ENCODE results near the gene KDM4C.

Gene KDM4C

DNA sequence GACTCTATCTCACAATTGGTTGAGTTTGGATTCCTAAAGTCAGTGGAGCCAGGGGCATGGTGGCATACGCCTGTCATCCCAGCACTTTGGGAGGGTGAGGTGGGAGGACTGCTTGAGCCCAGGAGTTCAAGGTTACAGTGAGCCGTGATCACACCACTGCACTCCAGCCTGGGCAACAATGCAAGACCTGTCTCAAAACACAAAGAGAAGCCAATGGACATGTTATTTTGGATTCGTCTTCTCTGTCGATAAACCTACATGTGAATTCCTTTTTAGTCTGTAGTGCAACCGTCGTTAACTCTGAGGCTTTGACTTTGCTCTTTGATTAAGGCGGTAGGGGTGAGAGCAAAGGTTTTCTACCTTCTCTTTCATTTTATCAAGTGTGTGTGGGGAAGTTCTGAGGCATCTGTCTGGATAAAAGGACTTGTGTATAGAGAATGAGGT lies 142.7 kb downstream of the KDM4C start:
- no peak for DNase-seq (ENCODE audit: low read depth in 4 of 4, low spot score in 1 of 4)

GRCh38 chr9:6901180-6901579 lies 143.4 kb downstream of the KDM4C start:
- DNase-seq (ENCODE audit: low read depth in 4 of 4, low spot score in 1 of 4), result no peak

- no peak for DNase-seq (ENCODE audit: low read depth in 4 of 4, low spot score in 1 of 4)
Measured at GRCh38 chr9:6902423-6902822, 144.7 kb downstream of the KDM4C start.

DNA sequence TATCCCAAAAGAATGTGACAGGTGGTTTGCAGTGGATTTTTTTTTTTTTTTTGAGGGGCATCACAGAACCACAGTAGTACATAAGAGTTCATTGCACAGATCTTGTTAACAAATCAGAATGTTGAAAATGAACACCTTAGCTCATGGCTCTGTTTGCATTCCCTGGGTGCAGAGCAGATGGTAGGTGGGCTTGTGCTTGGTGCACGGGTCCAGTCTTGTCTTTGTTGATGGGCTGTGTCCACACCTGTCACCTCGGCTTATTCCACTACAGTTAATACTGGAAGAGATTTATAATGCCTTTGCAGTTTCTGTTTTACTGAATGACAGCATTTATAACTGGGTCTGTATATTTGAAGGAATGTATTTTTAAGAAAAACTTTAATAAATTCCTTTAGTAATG lies 146.6 kb downstream of the KDM4C start:
- DNase-seq (ENCODE audit: low read depth in 4 of 4, low spot score in 1 of 4), result no peak

DNA sequence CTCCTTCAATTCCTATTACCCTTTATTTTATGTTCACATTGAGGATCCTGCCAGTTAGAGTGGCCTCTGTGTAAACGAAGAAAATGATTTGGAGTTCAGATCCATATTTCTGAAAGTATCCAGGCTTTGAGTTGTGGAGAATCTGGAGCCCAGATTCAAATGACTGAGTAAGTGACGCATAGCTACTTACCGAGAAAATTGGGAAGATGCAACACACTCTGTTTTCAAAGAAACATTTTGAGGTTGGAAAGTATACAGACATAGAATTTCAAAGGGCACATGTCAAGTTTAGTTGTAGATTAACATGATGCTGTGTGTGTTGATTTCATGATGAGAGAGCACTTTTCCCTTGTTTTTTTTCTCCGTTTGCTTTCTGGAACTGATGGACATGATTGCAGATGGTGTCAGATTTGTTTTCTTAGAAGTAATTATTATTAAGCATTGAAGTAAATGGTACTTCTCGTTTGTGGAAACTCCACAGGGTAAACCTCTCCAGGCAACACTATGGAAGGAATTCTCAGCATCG lies 148.1 kb downstream of the KDM4C start:
- no peak for DNase-seq (ENCODE audit: low read depth in 4 of 4, low spot score in 1 of 4)

DNA sequence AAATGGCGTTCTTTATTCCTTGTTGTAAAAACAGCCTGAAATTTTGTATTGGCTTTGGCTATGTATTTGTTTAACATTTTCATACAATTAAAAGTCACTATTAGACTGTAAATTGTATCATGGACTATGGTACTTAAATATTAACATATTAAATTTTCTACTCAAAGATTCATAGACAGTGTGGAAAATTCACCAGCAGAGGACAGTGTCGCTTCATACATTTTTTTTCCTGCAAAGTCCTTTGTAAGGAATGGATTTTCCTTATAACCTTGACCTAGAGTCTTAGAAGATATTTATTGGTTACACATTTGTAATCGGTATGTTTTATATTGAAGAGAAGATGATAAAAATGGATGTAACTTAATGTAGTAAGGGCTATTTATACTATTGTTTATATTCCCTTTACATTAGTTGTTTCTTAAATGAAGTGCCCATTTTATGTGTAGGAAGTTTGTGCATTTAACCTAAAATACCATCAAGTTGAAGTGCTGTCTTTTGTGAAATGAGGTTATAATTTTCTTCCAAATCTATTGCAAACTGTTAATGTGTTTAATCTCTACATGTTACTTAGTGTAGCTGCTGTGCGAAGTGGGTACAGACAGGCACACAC lies 150.1 kb downstream of the KDM4C start:
- DNase-seq (ENCODE audit: low read depth in 4 of 4, low spot score in 1 of 4), result no peak

- no peak for DNase-seq (ENCODE audit: low read depth in 4 of 4, low spot score in 1 of 4)
Measured at GRCh38 chr9:6909181-6909580, 151.4 kb downstream of the KDM4C start.

DNA sequence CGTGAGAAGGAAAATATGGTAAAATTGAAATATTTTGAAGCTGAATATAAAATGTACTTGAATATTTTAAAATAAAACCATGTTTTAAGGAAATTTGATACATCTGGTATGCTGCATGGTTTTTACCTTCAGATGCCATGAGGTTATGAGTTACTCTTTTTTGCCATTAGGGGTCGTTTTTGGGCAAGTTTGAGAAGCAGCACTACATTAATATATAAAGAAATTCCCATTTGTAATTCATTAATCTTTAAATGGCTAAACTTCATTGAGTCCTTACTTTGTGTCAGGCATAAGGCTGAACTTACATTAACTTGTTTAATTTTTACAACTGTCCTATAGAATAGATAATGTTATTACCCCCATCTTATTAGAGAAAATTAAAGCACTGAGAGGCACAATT lies 152.3 kb downstream of the KDM4C start:
- no peak for DNase-seq (ENCODE audit: low read depth in 4 of 4, low spot score in 1 of 4)

- no peak for DNase-seq (ENCODE audit: low read depth in 4 of 4, low spot score in 1 of 4)
Measured at GRCh38 chr9:6910497-6910896, 152.7 kb downstream of the KDM4C start.

- DNase-seq (ENCODE audit: low read depth in 4 of 4, low spot score in 1 of 4), result no peak
Measured at GRCh38 chr9:6911901-6912638, 154.3 kb downstream of the KDM4C start.

DNA sequence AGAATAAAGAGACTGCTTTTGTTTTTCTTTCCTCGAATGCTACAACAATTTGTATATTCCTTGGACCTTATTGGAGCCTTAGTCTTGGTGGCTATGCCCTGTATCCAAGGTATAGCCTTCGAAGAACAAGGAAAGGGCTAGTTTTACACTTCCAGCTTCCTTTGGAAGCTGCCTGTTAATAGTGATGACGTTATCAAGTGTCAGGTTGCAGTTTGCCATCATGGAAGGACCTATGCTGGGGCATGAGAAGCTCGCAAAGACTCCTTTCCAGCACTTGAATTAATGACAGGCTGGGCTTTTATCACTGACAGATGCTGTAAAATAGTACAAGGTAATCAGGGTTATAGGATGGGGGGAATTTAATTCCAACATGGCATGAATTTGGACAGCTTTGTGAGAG lies 157.9 kb downstream of the KDM4C start:
- DNase-seq (ENCODE audit: low read depth in 4 of 4, low spot score in 1 of 4), result no peak

DNA sequence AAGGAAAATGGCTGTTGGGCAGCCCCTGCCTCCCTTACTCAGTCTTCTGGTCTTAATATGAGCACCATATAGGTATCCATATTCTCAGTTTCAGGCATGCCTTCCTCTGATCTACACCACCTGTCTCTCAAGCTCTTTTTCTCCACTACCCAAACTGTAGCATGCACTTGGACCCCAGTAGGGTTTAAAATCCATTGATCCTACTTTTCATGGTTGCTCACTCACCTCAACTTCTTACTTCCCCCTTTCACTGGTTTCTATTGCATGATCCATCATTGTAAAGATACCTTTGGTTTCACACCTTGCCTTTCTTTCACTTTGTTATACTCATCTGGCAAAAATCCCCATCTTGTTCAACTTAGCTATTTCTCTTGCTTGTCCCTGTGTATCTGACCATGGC lies 159.4 kb downstream of the KDM4C start:
- no peak for DNase-seq (ENCODE audit: low read depth in 4 of 4, low spot score in 1 of 4)

DNA sequence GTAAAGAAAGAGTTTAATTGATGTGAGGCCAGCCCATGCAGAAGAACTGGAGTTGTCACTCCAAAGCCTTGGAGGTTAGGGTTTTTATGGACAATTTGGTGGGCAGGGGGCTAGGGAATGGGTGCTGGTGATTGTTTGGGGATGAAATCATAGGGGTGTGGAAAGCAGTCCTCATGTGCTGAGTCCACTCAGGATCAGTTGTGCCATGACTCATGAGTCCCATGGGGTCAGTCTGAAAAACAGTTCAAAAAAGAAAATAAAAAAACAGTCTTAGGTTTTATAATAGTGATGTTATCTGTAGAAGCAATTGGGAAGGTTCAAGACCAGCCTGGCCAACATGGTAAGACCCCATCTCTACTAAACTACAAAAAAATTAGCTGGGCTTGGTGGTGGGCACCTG lies 162.3 kb downstream of the KDM4C start:
- no peak for DNase-seq (ENCODE audit: low read depth in 4 of 4, low spot score in 1 of 4)

- no peak for DNase-seq (ENCODE audit: low read depth in 4 of 4, low spot score in 1 of 4)
Measured at GRCh38 chr9:6921315-6921714, 163.5 kb downstream of the KDM4C start.

GRCh38 chr9:6922124-6922676 lies 164.4 kb downstream of the KDM4C start:
- DNase-seq (ENCODE audit: low read depth in 4 of 4, low spot score in 1 of 4), result no peak

GRCh38 chr9:6922680-6923079 lies 164.9 kb downstream of the KDM4C start:
- DNase-seq (ENCODE audit: low read depth in 4 of 4, low spot score in 1 of 4), result no peak

DNA sequence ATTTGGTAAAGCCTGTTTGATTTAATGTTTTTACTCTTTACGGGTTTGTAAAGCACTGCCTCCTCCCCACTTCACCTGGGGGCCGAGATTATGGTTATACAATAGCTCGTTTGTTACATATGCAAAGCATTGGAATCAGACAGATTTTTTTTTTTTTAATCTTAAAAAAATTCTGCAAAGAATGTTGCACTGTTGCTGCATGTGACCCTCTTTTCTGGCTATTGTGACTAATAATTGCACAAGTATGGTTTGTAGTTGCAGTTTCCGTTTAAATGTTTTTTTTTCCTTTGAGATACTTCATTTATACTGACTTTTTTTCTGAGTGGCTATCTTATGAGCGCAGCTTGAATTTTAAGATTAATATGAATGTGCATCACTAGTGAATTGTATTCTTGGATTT lies 165.3 kb downstream of the KDM4C start:
- no peak for DNase-seq (ENCODE audit: low read depth in 4 of 4, low spot score in 1 of 4)

DNA sequence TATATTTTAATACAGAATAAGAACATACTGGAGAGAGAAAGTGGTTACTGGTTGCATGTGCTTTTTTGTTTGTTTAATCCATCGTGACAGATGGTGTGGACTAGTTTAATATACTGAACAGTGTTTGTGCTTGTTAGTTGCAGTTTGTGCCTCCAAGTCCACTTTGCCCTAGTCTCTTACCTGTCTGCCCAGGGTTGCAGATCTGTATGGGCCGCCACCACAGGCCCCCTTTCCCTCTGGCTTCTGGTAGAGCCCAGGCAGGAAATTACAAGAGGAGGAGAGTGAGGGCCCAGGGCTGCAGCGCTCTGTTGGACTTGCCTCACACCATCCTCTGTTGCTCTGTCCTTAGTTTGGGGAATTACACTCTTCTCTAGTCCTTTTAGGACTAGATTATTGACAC lies 166.4 kb downstream of the KDM4C start:
- DNase-seq (ENCODE audit: low read depth in 4 of 4, low spot score in 1 of 4), result no peak

- no peak for DNase-seq (ENCODE audit: low read depth in 4 of 4, low spot score in 1 of 4)
Measured at GRCh38 chr9:6924988-6925563, 167.3 kb downstream of the KDM4C start.

DNA sequence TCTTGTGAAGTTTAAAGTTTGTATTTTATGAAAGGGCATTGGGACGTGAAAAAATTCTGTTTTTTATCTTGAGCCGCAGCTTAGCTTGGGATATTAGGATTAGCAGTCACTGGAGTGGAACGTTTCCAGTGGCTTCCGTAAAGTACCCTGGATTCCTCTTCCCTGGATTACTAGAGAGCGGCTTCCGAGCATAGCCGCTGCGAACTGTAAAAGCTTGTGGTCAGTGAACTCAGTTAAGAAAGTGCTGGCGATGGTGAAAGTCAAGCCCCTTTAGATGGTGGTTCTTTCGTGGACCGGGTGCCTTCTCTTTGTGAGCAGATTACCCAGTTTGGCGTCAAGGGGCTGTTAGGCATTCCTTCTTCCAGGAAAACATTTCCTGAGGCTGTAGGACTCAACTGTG lies 168.1 kb downstream of the KDM4C start:
- DNase-seq (ENCODE audit: low read depth in 4 of 4, low spot score in 1 of 4), result no peak

DNA sequence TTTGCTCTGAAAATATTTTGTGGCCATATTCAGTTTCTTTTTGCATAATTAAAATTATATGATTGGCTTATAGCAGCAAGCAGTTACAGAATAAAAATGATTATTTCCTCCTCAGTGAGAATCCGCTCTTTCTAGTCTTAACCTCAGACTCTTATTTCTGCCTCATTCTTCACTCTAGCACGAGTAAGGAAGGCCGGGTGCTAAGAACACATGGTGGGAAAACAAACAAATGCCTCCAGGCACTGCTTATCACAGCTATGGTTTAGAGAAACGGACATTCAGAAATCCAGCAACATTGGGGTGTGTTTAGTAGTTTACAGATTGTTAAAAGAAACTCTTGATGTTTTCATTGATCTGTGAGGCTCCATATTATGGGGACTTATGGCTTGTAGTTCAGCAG lies 168.7 kb downstream of the KDM4C start:
- no peak for DNase-seq (ENCODE audit: low read depth in 4 of 4, low spot score in 1 of 4)

GRCh38 chr9:6927838-6928237 lies 170.1 kb downstream of the KDM4C start:
- no peak for DNase-seq (ENCODE audit: low read depth in 4 of 4, low spot score in 1 of 4)

All from stimulated activated CD4-positive, alpha-beta T cell treated with anti-CD3 and anti-CD28 coated beads, Interleukin-1b, Interleukin-23, amount 100 ng/mL, for 24 hours (primary cell).